Superior temporal gyrus (tissue), 1 donor: ENCODE measurements around the gene ZFP1.

Source experiments
- DNase-seq: peaks from one replicate; pipeline ENCODE4 v3.0.0-alpha.2; 2016; ENCODE audit errors: extremely low spot score

Gene ZFP1

GRCh38 chr16:75147968-75148310 is 385 bp upstream of the ZFP1 start:
- no peak for DNase-seq

- DNase-seq: no peak
These were observed 3.5 kb downstream of the ZFP1 start for GRCh38 chr16:75151798-75152197.

- DNase-seq: no peak
These were observed 4.3 kb downstream of the ZFP1 start for GRCh38 chr16:75152635-75153034.

- no peak for DNase-seq
These were observed 12.1 kb downstream of the ZFP1 start for GRCh38 chr16:75160386-75160785.

- no peak for DNase-seq
These were observed 21.6 kb downstream of the ZFP1 start for GRCh38 chr16:75169899-75170405.

GRCh38 chr16:75172578-75172977 is 24.3 kb downstream of the ZFP1 start:
- no peak for DNase-seq

GRCh38 chr16:75175074-75175473 is 26.8 kb downstream of the ZFP1 start:
- no peak for DNase-seq

- DNase-seq: no peak
These were observed 28.6 kb downstream of the ZFP1 start for GRCh38 chr16:75176926-75177325.

- DNase-seq: no peak
These were observed 30.9 kb downstream of the ZFP1 start for GRCh38 chr16:75179208-75179607.

- DNase-seq: no peak
These were observed 33.3 kb downstream of the ZFP1 start for GRCh38 chr16:75181630-75182029.

GRCh38 chr16:75188832-75189477 is 40.6 kb downstream of the ZFP1 start:
- DNase-seq: no peak

GRCh38 chr16:75189638-75190245 is 41.4 kb downstream of the ZFP1 start:
- no peak for DNase-seq

- no peak for DNase-seq
These were observed 44.4 kb downstream of the ZFP1 start for GRCh38 chr16:75192606-75193264.

GRCh38 chr16:75193265-75193650 is 44.9 kb downstream of the ZFP1 start:
- DNase-seq: no peak

- no peak for DNase-seq
These were observed 45.6 kb downstream of the ZFP1 start for GRCh38 chr16:75193730-75194444.

GRCh38 chr16:75195811-75196790 is 47.8 kb downstream of the ZFP1 start:
- DNase-seq: no peak

- DNase-seq: no peak
These were observed 48.5 kb downstream of the ZFP1 start for GRCh38 chr16:75196836-75197235.

GRCh38 chr16:75197522-75198134 is 49.3 kb downstream of the ZFP1 start:
- no peak for DNase-seq

GRCh38 chr16:75198135-75198600 is 49.8 kb downstream of the ZFP1 start:
- no peak for DNase-seq

GRCh38 chr16:75202069-75202590 is 53.8 kb downstream of the ZFP1 start:
- DNase-seq: no peak
